ENCODE results near the gene PTPRN2. TPM values are rescaled to one million over a fixed set of nuclear protein-coding genes. Genes with fewer than 3 reads are reported as not detected.

The PTPRN2 gene
- polyA plus RNA-seq, 1 of the 3 experiments (the other 2 are of a cell fraction): 4.0 TPM

GRCh38 chr7:158581440-158582088, 6.1 kb downstream of the PTPRN2 start:
- H3K79me2 ChIP-seq (ENCODE audit: insufficient read depth): no peaks in the 10 kb centered on the region
- no peaks in the 10 kb centered on the region for H3K36me3 ChIP-seq (replicated peaks in 1 of 2; ENCODE audit: control insufficient read depth in 1 of 2, insufficient read depth in 2 of 2, low read length in 1 of 2)
- H3K27ac ChIP-seq (ENCODE audit: low read depth in 2 of 2, low read length in 1 of 2): no peak overlapping the region
- H2AFZ ChIP-seq (ENCODE audit: low read depth): no peak overlapping the region
- no peak overlapping the region for H3K4me2 ChIP-seq
- ChIA-PET CTCF (interaction anchor here (0.8 kb wide), 1 partner anchor 17 kb away, joined by 3 read pairs; no protein-coding TSS in a partner anchor), POLR2A (no interaction called here)
- H3K9me3 ChIP-seq: no peaks in the 10 kb centered on the region
- H3K9ac ChIP-seq: no peak overlapping the region
- H3K4me3 ChIP-seq (ENCODE audit: low read depth in 2 of 2, low read length in 1 of 2): no peak overlapping the region
- no peaks in the 10 kb centered on the region; the same call in 1 of the 2 replicates for H3K27me3 ChIP-seq (ENCODE audit: insufficient read depth)
- H3F3A ChIP-seq (replicated peaks; ENCODE audit: insufficient read depth): no peaks in the 10 kb centered on the region
- 36% methylated on average over 7 of the region's 7 CpGs for WGBS (ENCODE audit: low lambda C conversion rate)
- no peaks in the 10 kb centered on the region for H4K20me1 ChIP-seq (ENCODE audit: insufficient read depth)
- TF ChIP-seq, protein P1, sequence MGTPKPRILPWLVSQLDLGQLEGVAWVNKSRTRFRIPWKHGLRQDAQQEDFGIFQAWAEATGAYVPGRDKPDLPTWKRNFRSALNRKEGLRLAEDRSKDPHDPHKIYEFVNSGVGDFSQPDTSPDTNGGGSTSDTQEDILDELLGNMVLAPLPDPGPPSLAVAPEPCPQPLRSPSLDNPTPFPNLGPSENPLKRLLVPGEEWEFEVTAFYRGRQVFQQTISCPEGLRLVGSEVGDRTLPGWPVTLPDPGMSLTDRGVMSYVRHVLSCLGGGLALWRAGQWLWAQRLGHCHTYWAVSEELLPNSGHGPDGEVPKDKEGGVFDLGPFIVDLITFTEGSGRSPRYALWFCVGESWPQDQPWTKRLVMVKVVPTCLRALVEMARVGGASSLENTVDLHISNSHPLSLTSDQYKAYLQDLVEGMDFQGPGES (IDR thresholded peaks at IDR 0.05; ENCODE audit: low read depth, low read length): no peak
- TF ChIP-seq NFIC (IDR thresholded peaks at IDR 0.05; ENCODE audit: borderline replicate concordance): no peak
- H3K4me1 ChIP-seq (ENCODE audit: control insufficient read depth in 1 of 2, insufficient read depth in 2 of 2, low read depth in 1 of 2, low read length in 1 of 2): peaks cover 0 to 30% of the 10 kb centered on the region in 2 experiments; a peak in 2 of 4 replicates
- DNase-seq: no peak
- H3K9me2 ChIP-seq: no peaks in the 10 kb centered on the region

DNA sequence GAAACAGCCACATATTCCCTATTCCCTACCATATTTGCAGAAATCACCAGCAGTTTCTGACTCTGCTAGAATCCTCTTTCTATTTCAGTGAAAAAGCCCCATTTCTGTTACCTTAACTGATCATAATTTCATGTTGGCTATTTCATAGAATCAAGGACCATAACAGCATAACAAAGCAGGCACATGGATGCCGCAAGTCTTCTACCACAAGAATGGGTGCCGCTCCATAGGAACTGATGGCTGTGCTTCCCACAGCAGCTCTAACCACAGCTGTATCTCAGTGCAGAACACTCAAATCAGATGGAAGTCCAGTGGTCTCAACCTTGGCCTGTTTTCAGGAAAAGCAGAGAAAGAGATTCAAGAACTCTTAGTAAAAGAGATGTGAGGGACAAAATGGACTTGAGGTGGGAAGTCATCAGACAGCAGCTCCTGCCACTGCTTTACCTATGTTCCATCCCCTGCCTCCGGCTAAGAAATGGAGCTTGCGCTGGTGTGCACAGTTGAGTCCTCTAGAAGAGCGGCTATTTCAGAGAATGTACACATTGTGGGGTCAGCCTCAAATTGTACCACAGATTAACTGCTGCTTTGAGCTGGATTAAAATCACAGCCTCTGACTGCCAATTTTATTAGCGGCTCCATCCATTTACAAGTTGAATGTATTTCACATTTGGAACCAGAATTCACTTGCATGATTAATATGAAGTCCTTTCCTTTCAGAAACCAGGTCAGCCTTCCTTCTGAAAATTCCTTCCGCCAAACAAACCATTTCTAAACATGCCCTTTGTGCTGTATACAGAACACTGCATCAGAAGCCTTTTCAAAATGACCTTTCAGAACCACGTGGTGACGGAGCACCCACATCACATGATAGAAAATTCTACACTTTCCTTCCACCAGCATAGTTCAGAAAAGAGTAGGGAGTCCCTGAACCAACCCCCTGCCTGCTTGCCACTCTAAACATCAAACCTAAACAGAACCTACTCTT, 7.7 kb downstream of the PTPRN2 start:
- no peaks in the 10 kb centered on the region for H3F3A ChIP-seq (replicated peaks; ENCODE audit: insufficient read depth)
- H3K4me3 ChIP-seq (ENCODE audit: low read depth in 2 of 2, low read length in 1 of 2): no peak overlapping the region; a peak in 1 of 4 replicates
- H3K79me2 ChIP-seq (ENCODE audit: insufficient read depth): no peaks in the 10 kb centered on the region
- H3K27ac ChIP-seq (ENCODE audit: low read depth in 2 of 2, low read length in 1 of 2): no peak overlapping the region
- H3K36me3 ChIP-seq (replicated peaks in 1 of 2; ENCODE audit: control insufficient read depth in 1 of 2, insufficient read depth in 2 of 2, low read length in 1 of 2): no peaks in the 10 kb centered on the region
- H3K9me3 ChIP-seq: no peaks in the 10 kb centered on the region
- no peaks in the 10 kb centered on the region for H4K20me1 ChIP-seq (ENCODE audit: insufficient read depth)
- H3K4me1 ChIP-seq (ENCODE audit: control insufficient read depth in 1 of 2, insufficient read depth in 2 of 2, low read depth in 1 of 2, low read length in 1 of 2): peaks cover 0 to 24% of the 10 kb centered on the region in 2 experiments; a peak in 2 of 4 replicates
- CTCF ChIA-PET: no interaction called here
- 61% methylated on average over 9 of the region's 9 CpGs for WGBS (ENCODE audit: low lambda C conversion rate)
- no peak for DNase-seq
- no peak overlapping the region for H3K9ac ChIP-seq
- POLR2A ChIA-PET: no interaction called here
- no peaks in the 10 kb centered on the region for H3K9me2 ChIP-seq
- no peaks in the 10 kb centered on the region for H3K27me3 ChIP-seq (ENCODE audit: insufficient read depth)
- H2AFZ ChIP-seq (ENCODE audit: low read depth): no peak overlapping the region
- H3K4me2 ChIP-seq: no peak overlapping the region
- TF ChIP-seq FOXM1 (IDR thresholded peaks at IDR 0.05; ENCODE audit: low read depth): no peak
- TF ChIP-seq TEAD4 (IDR thresholded peaks at IDR 0.05; ENCODE audit: borderline replicate concordance, insufficient read depth): no peak
- TF ChIP-seq RFX5 (IDR thresholded peaks at IDR 0.05; ENCODE audit: low read length): no peak
- no peak for TF ChIP-seq NRF1 (IDR thresholded peaks at IDR 0.05; ENCODE audit: low read depth, low read length)
- TF ChIP-seq RAD21 (IDR thresholded peaks at IDR 0.05; ENCODE audit: low read length): no peak
- no peak for TF ChIP-seq TCF12 (IDR thresholded peaks at IDR 0.05)
- TF ChIP-seq RXRA (IDR thresholded peaks at IDR 0.05; ENCODE audit: borderline replicate concordance, low read depth): no peak
- no peak for TF ChIP-seq CHD2 (IDR thresholded peaks at IDR 0.05; ENCODE audit: low read length, partially characterized antibody)
- no peak for TF ChIP-seq GABPA (IDR thresholded peaks at IDR 0.05; ENCODE audit: low read depth)
- TF ChIP-seq, protein P2, sequence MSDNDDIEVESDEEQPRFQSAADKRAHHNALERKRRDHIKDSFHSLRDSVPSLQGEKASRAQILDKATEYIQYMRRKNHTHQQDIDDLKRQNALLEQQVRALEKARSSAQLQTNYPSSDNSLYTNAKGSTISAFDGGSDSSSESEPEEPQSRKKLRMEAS (IDR thresholded peaks at IDR 0.05; ENCODE audit: low read depth): no peak
- no peak for TF ChIP-seq YY1 (IDR thresholded peaks at IDR 0.05; ENCODE audit: low read depth)
- TF ChIP-seq, protein P3, sequence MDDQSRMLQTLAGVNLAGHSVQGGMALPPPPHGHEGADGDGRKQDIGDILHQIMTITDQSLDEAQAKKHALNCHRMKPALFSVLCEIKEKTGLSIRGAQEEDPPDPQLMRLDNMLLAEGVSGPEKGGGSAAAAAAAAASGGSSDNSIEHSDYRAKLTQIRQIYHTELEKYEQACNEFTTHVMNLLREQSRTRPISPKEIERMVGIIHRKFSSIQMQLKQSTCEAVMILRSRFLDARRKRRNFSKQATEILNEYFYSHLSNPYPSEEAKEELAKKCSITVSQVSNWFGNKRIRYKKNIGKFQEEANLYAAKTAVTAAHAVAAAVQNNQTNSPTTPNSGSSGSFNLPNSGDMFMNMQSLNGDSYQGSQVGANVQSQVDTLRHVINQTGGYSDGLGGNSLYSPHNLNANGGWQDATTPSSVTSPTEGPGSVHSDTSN (IDR thresholded peaks at IDR 0.05): no peak
- TF ChIP-seq CTCF (IDR thresholded peaks at IDR 0.05): no peak
- no peak for TF ChIP-seq FOSL2 (IDR thresholded peaks at IDR 0.05; ENCODE audit: borderline replicate concordance, low read depth)
- no peak for TF ChIP-seq SIN3A (IDR thresholded peaks at IDR 0.05; ENCODE audit: borderline replicate concordance, low read depth, low read length)
- no peak for TF ChIP-seq SMC3 (IDR thresholded peaks at IDR 0.05; ENCODE audit: low read depth, low read length)
- no peak for TF ChIP-seq MXI1 (IDR thresholded peaks at IDR 0.05; ENCODE audit: low read depth, low read length)
- no peak for TF ChIP-seq USF2 (IDR thresholded peaks at IDR 0.05; ENCODE audit: borderline replicate concordance, low read depth, low read length)
